ENCODE data around the gene CLCA4.
"Not testable (repeated sequence)": the region's sequence is repeated elsewhere in the genome, so short reads cannot be mapped to it uniquely, and the experiment has no call there.

CLCA4 gene, protein sequence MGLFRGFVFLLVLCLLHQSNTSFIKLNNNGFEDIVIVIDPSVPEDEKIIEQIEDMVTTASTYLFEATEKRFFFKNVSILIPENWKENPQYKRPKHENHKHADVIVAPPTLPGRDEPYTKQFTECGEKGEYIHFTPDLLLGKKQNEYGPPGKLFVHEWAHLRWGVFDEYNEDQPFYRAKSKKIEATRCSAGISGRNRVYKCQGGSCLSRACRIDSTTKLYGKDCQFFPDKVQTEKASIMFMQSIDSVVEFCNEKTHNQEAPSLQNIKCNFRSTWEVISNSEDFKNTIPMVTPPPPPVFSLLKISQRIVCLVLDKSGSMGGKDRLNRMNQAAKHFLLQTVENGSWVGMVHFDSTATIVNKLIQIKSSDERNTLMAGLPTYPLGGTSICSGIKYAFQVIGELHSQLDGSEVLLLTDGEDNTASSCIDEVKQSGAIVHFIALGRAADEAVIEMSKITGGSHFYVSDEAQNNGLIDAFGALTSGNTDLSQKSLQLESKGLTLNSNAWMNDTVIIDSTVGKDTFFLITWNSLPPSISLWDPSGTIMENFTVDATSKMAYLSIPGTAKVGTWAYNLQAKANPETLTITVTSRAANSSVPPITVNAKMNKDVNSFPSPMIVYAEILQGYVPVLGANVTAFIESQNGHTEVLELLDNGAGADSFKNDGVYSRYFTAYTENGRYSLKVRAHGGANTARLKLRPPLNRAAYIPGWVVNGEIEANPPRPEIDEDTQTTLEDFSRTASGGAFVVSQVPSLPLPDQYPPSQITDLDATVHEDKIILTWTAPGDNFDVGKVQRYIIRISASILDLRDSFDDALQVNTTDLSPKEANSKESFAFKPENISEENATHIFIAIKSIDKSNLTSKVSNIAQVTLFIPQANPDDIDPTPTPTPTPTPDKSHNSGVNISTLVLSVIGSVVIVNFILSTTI

GRCh38 chr1:86546787-86547221 lies at the start of gene CLCA4:
TSS of gene CLCA4 (plus strand) at chr1:86547078. CDS start at chr1:86547120, 42 bp downstream.
- DNase-seq: peak; percentile 80

GRCh38 chr1:86498281-86498680 lies 48.6 kb upstream of the CLCA4 start:
- no peak for DNase-seq

GRCh38 chr1:86499987-86500593 lies 46.8 kb upstream of the CLCA4 start:
- DNase-seq: peak; percentile 5

DNA sequence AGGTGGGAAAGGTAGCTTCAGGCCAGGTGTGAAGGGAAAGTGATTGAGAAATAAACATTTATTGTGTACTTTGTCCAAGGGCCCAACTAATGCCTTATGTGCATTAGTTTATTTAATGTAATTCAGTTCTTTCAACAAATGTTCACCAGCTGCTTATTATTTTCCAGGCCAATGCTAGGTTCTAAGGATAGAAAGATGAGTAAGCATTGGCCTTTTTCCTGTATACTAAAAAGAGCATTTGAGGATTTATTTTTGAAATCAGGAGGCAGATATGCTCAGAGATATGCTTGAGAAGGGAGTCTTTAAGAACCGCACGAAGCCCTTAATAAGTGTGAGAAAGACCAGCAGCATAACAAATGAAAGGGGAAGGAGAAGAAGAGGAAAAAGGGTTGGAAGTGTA lies 46.2 kb upstream of the CLCA4 start:
- DNase-seq: no peak

DNA sequence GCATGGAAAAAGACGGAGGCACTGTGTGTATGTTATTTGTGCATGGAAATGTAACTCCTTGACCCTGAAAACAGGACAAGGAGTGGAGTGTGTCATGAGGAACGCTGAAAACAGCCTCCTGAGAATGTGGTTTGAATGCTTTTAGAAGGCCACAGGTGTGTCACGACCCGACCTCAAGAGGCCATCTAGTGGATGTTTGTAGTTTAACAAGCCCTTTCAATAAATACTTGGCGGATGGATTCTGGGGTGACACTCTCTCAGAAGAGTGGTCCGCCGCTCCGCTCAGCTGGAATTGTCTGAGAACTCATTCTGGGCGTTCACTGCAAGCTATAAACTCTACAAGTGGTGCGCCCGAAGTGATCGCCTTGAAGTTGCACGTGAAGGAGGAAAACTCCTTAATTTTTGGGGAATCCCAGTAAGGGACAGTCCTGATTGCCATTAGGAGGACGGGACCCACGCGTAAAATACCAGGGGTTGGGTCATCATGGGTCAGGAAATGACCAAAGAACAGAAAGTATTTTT lies 44.7 kb upstream of the CLCA4 start:
- DNase-seq: not testable (repeated sequence)

DNA sequence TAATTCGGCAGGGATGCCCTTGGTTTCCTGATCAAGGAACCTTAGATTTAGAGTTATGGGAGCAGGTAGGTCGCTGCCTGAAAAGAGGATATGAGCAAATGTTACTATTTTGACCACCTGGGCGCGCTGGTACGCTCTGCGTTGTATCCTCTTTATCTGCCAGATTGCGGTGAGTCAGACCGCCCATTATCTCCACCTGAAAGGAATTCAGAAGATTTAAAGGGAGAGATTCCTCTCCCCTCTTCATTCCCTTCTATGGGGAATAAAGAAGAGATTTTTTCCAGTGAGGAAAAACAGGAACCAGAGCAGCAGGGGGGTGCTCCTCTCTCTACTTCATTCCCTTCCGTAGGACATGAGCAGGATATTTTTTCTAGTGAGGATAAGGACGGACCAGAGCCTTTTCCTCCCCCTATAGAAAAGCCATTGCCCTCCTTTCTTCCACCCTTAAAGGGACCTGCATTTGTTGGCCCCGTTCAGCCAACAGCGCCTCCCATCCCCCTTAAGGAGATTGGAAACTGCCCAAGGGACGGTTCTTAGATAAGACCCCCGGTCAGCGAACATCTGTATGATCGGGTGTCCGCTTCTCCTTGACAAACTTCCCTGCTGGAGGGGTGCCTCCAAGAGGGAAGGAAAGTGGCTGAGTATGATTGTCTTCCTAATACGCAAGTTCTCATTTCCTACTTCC lies 44.0 kb upstream of the CLCA4 start:
- DNase-seq: no peak

DNA sequence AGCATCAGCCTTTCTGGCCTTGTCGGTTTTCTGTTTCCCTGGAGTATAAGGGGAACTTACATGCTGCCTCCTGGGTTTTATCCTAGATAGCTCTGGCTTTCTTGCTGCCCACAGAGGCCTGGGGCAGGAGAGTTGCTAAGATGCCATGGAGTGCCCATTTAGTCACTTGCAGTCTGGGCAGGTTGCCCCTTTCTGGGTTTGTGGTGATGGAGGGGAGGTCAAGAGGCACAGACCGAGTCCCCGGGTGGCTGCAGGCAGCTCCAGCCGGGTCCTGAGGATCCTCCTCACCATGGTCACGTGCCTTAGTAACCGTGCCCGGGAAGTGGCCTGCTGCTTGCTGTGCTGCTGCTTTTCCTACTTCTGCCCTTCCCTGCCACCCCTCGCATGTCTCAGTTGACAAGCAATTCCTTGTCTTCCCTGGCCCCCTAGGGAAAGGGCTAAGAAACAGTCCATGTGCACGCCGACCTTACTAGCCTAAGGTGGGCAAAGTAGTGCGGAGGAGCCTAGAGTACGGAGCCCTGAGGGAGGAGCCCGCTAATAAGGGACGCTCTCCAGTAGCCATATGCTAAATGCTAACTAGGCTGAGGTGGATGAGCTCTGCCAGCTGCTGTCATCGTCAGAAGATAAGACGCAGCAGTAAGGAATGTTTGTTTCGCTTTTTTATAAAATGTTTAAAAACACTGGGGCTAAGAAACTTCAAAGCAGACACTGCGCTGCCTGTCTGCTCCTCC lies 43.3 kb upstream of the CLCA4 start:
- no peak for DNase-seq

DNA sequence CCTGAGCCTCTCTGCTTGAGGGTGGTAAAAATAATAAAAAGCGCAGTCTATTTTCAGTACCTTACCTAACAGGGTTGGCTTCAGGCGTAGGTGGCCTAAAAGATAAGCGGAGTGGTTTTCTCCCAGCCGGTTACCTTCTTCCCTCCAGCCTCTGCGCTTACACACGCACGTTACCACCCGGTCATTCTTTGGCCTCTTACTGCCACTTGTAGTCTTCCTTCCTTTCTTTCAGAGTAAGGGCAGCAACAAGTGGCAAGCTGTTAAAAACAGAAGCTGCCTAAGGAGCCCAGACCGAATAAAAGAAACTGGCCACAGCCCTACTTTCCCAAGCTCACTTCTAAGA lies 42.8 kb upstream of the CLCA4 start:
- DNase-seq: no peak

GRCh38 chr1:86504895-86505563 lies 41.8 kb upstream of the CLCA4 start:
- DNase-seq: no peak

- DNase-seq: no peak
Measured at GRCh38 chr1:86505564-86505902, 41.3 kb upstream of the CLCA4 start.

DNA sequence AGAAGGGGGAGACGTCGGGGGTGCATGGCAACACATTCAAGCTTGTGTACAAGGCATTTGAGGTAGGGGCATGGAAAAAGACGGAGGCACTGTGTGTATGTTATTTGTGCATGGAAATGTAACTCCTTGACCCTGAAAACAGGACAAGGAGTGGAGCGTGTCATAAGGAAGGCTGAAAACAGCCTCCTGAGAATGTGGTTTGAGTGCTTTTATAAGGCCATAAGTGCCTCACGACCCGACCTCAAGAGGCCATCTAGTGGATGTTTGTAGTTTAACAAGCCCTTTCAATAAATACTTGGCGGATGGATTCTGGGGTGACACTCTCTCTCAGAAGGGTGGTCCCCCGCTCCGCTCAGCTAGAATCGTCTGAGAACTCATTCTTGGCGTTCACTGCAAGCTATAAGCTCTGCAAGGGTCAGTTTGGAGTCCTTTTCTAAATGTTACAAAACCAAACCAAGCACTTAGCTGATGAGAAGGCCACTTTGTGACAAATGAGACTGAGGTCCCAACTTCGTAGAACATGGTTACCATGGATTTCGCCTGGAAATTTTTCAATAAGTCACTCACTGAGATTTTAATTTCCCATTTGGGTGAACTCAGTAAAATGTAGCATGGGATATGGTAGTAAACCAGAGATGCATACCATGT lies 38.8 kb upstream of the CLCA4 start:
- peak; percentile 15 for DNase-seq

GRCh38 chr1:86508583-86508969 lies 38.3 kb upstream of the CLCA4 start:
- no peak for DNase-seq

- DNase-seq: no peak
Measured at GRCh38 chr1:86515597-86515996, 31.3 kb upstream of the CLCA4 start.

DNA sequence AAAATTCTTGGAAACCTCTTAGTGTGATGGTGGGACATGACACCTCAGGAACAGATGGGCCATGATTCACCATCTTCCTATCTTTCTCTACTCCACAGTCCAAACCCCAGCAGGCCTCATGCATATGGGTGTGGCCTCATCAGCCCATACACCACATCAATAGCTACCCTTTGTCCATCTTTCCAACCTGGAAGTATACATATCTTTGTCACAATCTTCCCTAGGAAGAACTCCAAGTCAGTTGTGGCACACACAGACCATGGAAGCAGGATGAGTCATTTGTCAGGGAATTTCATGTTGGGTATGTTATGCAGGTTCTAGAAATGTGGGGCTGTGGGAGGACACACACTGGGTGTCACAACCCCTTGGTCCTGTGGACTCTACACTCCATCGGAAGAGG lies 30.5 kb upstream of the CLCA4 start:
- no peak for DNase-seq

DNA sequence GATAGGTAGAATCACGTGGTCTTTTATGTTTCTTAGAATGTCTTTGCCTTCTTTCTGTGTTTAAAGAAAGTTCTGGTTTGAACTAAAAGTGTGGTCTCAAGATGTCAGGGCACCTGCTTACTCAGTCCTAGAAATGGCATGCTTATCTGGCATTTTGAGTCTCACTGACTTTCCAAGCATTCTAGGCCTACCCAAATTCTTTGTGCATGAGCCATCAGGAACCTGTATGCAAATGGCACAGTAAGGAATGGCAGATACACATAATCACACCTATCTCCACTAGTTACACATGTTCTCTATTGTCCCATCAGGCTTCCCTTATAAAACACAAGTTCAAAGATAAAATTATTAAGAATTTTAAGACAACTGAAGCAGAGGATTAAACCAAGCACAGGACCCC lies 29.5 kb upstream of the CLCA4 start:
- no peak for DNase-seq

- DNase-seq: no peak
Measured at GRCh38 chr1:86520789-86521521, 25.9 kb upstream of the CLCA4 start.

- DNase-seq: no peak
Measured at GRCh38 chr1:86521522-86521891, 25.4 kb upstream of the CLCA4 start.

GRCh38 chr1:86522240-86522639 lies 24.6 kb upstream of the CLCA4 start:
- DNase-seq: no peak

DNA sequence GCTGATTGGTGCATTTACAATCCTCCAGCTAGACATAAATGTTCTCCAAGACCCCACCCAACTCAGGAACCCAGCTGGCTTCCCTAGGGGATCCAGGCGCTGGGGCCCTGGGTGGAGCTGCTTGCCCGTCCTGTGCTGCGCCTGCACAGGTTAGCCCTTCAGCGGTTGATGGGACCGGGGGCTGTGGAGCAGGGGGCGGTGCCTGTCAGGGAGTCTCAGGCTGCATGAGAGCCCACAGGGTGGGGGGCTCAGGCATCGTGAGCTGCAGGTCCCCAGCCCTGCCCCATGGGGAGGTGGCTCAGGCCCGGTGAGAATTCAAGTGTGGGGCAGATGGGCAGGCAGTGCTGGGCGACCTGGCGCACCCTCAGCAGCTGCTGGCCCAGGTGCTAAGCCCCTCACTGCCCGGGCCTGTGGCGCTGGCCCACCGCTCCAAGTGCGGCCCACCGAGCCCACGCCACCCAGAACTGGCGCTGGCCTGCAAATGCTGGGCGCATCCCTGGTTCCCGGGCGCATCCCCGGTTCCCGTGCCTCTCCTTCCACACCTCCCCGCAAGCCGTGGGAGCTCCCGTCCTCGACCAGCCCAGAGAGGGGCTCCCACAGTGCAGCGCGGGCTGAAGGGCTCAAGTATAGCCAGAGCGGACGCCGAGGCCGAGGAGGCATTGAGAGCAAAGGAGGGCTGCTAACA lies 23.1 kb upstream of the CLCA4 start:
- DNase-seq: no peak

DNA sequence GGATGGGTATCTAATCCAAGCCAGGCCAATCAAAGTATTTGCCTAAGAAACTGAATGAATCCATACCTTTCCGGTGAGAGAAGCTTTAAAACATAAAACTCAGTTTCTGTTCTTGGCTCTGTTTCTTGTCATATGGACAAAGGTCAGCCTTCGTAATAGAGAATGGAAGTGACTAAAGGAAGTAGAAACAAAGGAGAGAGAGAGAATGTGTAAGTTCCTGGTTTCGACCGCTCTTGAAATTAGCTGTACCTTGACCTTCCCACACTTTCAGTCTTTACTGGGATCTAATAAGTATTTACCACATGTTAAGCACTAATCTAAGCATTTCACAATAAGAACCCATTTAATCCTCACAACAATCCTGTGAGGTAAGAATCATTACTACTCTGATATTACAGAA lies 19.6 kb upstream of the CLCA4 start:
- no peak for DNase-seq
